HepG2 (cell line): ENCODE measurements around the gene HES7. TPM values are rescaled to one million over a fixed set of nuclear protein-coding genes. Genes with fewer than 3 reads are reported as not detected.

Experiments used
- HNF4A ChIP-seq: sonication (generic); formaldehyde crosslinking; IDR thresholded peaks from 2 replicates; pipeline ENCODE4 v1.4.0; 2020; ENCODE audit warnings: missing genetic modification reagents
- ISL2 ChIP-seq: sonication (generic); formaldehyde crosslinking; IDR thresholded peaks from 2 replicates; pipeline ENCODE4 v1.5.0; 2020; ENCODE audit warnings: missing genetic modification reagents
- KDM1A ChIP-seq: IDR thresholded peaks from 2 replicates; pipeline ENCODE4 v1.6.1; 2016; ENCODE audit warnings: missing compliant biosample characterization
- NR2C2 ChIP-seq: sonication (generic); formaldehyde crosslinking; IDR thresholded peaks from 2 replicates; pipeline ENCODE4 v1.4.0; 2020; ENCODE audit warnings: missing genetic modification reagents, mild to moderate bottlenecking, moderate library complexity, borderline replicate concordance
- RARG ChIP-seq: sonication (generic); formaldehyde crosslinking; IDR thresholded peaks from 2 replicates; pipeline ENCODE4 v1.4.0; 2020; ENCODE audit warnings: low read depth, mild to moderate bottlenecking, missing genetic modification reagents
- RCOR2 ChIP-seq: IDR thresholded peaks from 2 replicates; pipeline ENCODE4 v1.6.1; 2016; ENCODE audit warnings: missing biosample characterization, missing genetic modification reagents
- RNF2 ChIP-seq: fragments of 450-650 bp; conservative IDR thresholded peaks from 2 replicates; pipeline ENCODE4 v1.6.1; 2016; ENCODE audit warnings: low read depth
- SOX13 ChIP-seq, 3 experiments: fragments of 450-650 bp in 1 of 3; sonication (generic) in 1 of 3; formaldehyde crosslinking in 1 of 3; IDR thresholded peaks in 2 of 3; conservative IDR thresholded peaks in 1 of 3; 2 replicates each; pipeline versions ENCODE4 v1.5.0 to v1.6.1; 2016 to 2020; ENCODE audit warnings: antibody characterized with exemption in 1 of 3, mild to moderate bottlenecking in 1 of 3, missing compliant biosample characterization in 1 of 3, missing genetic modification reagents in 1 of 3, moderate library complexity in 1 of 3
- SP4 ChIP-seq: sonication (generic); formaldehyde crosslinking; IDR thresholded peaks from 2 replicates; pipeline ENCODE4 v1.8.1; 2023; ENCODE audit warnings: mild to moderate bottlenecking, missing genetic modification reagents
- XRCC5 ChIP-seq: fragments of 200-400 bp; formaldehyde crosslinking; optimal IDR thresholded peaks from 2 replicates; pipeline ENCODE3; 2017; ENCODE audit warnings: mild to moderate bottlenecking, low read length
- ZNF124 ChIP-seq: sonication (generic); formaldehyde crosslinking; IDR thresholded peaks from 2 replicates; pipeline ENCODE4 v1.4.0; 2020; ENCODE audit warnings: missing genetic modification reagents
- ZNF160 ChIP-seq: sonication (generic); formaldehyde crosslinking; IDR thresholded peaks from 2 replicates; pipeline ENCODE4 v1.8.0; 2022; ENCODE audit warnings: mild to moderate bottlenecking, inconsistent platforms, missing genetic modification reagents
- ZNF17 ChIP-seq: sonication (generic); formaldehyde crosslinking; IDR thresholded peaks from 2 replicates; pipeline ENCODE4 v1.5.0; 2020; ENCODE audit warnings: mild to moderate bottlenecking, missing genetic modification reagents
- ZNF20 ChIP-seq: sonication (generic); formaldehyde crosslinking; IDR thresholded peaks from 2 replicates; pipeline ENCODE4 v1.4.0; 2020; ENCODE audit warnings: mild to moderate bottlenecking, moderate library complexity, missing genetic modification reagents
- ZNF512 ChIP-seq: sonication (generic); formaldehyde crosslinking; IDR thresholded peaks from 2 replicates; pipeline ENCODE4 v1.4.0; 2020; ENCODE audit warnings: mild to moderate bottlenecking, missing genetic modification reagents
- ZNF746 ChIP-seq: sonication (generic); formaldehyde crosslinking; IDR thresholded peaks from 2 replicates; pipeline ENCODE4 v1.8.0; 2022; ENCODE audit warnings: mild to moderate bottlenecking, missing genetic modification reagents
- ZNF781 ChIP-seq: sonication (generic); formaldehyde crosslinking; IDR thresholded peaks from 2 replicates; pipeline ENCODE4 v1.5.1; 2020; ENCODE audit warnings: borderline replicate concordance, mild to moderate bottlenecking, missing genetic modification reagents; ENCODE audit errors: not compliant biosample characterization
- polyA plus RNA-seq, 8 experiments: library from polyadenylated mRNA; depleted of rRNA in 3 of 8; stranded (reverse) in 7 of 8; unstranded in 1 of 8; fragments of >200 nt; fragmentation: Illumina TruSeq in 4 of 8; extraction: Trizol in 4 of 8; gene quantifications; 2 replicates each; pipeline versions ENCODE4 v1.2.1 to v1.2.3, GENCODE V29; 2011 to 2016; ENCODE audit warnings: low read depth in 4 of 8, missing spikeins in 1 of 8, mixed read lengths in 1 of 8; ENCODE audit not compliant: insufficient read depth in 1 of 8
- total RNA-seq, 5 experiments: library from RNA; depleted of rRNA; stranded (reverse); fragments of >200 nt; fragmentation: Illumina TruSeq; extraction: Trizol; gene quantifications; 2 replicates each; pipeline ENCODE4 v1.2.3, GENCODE V29; 2016; ENCODE audit warnings: low read depth in 1 of 5
- TF ChIP-seq, protein P1 (sequence below): sonication (generic); formaldehyde crosslinking; IDR thresholded peaks from 2 replicates; pipeline ENCODE4 v1.8.1; 2023; ENCODE audit warnings: mild to moderate bottlenecking, missing genetic modification reagents
- TF ChIP-seq, protein P2 (sequence below): sonication (generic); formaldehyde crosslinking; IDR thresholded peaks from 2 replicates; pipeline ENCODE4 v1.4.0; 2020; ENCODE audit warnings: mild to moderate bottlenecking, low read depth, missing genetic modification reagents
- TF ChIP-seq, protein P3 (sequence below): sonication (generic); formaldehyde crosslinking; IDR thresholded peaks from 2 replicates; pipeline ENCODE4 v1.9.0; 2021; ENCODE audit warnings: missing genetic modification reagents, mild to moderate bottlenecking, borderline replicate concordance

HES7 gene
- total and polyA plus RNA-seq, 2 of the 13 experiments (the other 11 are each of a cell fraction or from before 2014, with no cell fraction given) = not detected

DNA sequence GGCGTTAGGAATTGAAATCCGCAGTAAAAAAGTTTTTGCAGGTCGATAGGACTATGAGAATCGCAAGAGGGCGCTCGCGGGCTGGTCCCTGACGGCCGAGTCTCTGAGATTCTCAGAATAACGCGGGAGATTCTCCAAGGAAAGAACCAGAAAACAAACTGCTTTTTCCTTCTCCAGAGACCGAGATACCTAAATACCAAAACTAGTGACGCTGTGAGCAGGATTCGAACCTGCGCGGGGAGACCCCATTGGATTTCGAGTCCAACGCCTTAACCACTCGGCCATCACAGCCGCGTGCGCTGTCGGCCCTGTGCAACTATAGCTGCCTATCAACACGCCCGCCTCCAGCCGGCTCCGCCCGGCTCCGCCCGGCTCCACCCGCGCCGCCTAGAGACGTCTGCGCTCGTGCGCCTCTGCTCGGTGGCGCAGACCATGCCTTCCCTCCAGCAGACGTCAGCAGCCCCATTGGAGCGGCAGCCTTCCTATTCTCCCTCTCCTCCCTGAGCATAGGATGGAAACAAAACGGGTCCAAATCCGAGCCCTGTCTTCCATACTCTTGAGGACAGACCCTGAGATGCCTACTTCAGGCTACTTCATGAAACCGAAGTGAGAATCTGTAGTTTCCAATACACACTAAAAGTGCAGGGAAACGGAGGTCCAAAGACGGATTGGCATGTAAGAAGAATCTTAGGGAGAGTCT lies 14.9 kb upstream of the HES7 start (continued):
- TF ChIP-seq SP4 = peak; percentile 91
- TF ChIP-seq, protein P1, sequence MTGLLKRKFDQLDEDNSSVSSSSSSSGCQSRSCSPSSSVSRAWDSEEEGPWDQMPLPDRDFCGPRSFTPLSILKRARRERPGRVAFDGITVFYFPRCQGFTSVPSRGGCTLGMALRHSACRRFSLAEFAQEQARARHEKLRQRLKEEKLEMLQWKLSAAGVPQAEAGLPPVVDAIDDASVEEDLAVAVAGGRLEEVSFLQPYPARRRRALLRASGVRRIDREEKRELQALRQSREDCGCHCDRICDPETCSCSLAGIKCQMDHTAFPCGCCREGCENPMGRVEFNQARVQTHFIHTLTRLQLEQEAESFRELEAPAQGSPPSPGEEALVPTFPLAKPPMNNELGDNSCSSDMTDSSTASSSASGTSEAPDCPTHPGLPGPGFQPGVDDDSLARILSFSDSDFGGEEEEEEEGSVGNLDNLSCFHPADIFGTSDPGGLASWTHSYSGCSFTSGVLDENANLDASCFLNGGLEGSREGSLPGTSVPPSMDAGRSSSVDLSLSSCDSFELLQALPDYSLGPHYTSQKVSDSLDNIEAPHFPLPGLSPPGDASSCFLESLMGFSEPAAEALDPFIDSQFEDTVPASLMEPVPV (CRISPR knock-in tag) = peak; percentile 55; the same call in 1 of the 2 replicates
- TF ChIP-seq ZNF20 (CRISPR knock-in tag) = no peak
- no peak; the same call in 1 of the 2 replicates for TF ChIP-seq RNF2
- TF ChIP-seq ZNF781 = peak; percentile 81
- TF ChIP-seq KDM1A (CRISPR knock-in tag) = 0 out of 2 replicates have a peak, but pooled peaks have one; percentile 18
- TF ChIP-seq ZNF124 = peak; percentile 86
- no peak for TF ChIP-seq ZNF512 (CRISPR knock-in tag)
- no peak; the same call in 1 of the 2 replicates for TF ChIP-seq NR2C2 (CRISPR knock-in tag)
- TF ChIP-seq, protein P2, sequence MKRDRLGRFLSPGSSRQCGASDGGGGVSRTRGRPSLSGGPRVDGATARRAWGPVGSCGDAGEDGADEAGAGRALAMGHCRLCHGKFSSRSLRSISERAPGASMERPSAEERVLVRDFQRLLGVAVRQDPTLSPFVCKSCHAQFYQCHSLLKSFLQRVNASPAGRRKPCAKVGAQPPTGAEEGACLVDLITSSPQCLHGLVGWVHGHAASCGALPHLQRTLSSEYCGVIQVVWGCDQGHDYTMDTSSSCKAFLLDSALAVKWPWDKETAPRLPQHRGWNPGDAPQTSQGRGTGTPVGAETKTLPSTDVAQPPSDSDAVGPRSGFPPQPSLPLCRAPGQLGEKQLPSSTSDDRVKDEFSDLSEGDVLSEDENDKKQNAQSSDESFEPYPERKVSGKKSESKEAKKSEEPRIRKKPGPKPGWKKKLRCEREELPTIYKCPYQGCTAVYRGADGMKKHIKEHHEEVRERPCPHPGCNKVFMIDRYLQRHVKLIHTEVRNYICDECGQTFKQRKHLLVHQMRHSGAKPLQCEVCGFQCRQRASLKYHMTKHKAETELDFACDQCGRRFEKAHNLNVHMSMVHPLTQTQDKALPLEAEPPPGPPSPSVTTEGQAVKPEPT = no peak
- TF ChIP-seq XRCC5 = peak; percentile 79
- TF ChIP-seq SOX13 (IDR thresholded peaks at IDR 0.05) = 0 out of 2 replicates have a peak, but pooled peaks have one; percentile 22
- peak in 1 of 2 experiments; percentile 54; a peak in 2 of 4 replicates for TF ChIP-seq SOX13 (CRISPR knock-in tag; conservative IDR thresholded peaks at IDR 0.05 in 1 of 2, IDR thresholded peaks at IDR 0.05 in 1 of 2)
- 0 out of 2 replicates have a peak, but pooled peaks have one; percentile 75 for TF ChIP-seq ZNF160 (CRISPR knock-in tag)
- peak; percentile 87 for TF ChIP-seq ZNF746 (CRISPR knock-in tag)
- no peak; the same call in 1 of the 2 replicates for TF ChIP-seq RARG
- peak; percentile 32; the same call in 1 of the 2 replicates for TF ChIP-seq HNF4A (CRISPR knock-in tag)
- TF ChIP-seq ZNF17 = no peak
- TF ChIP-seq, protein P3, sequence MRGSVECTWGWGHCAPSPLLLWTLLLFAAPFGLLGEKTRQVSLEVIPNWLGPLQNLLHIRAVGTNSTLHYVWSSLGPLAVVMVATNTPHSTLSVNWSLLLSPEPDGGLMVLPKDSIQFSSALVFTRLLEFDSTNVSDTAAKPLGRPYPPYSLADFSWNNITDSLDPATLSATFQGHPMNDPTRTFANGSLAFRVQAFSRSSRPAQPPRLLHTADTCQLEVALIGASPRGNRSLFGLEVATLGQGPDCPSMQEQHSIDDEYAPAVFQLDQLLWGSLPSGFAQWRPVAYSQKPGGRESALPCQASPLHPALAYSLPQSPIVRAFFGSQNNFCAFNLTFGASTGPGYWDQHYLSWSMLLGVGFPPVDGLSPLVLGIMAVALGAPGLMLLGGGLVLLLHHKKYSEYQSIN = no peak
- no peak; the same call in 1 of the 2 replicates for TF ChIP-seq RCOR2 (CRISPR knock-in tag)
- TF ChIP-seq ISL2 (CRISPR knock-in tag) = peak; percentile 83
